Loucy (cell line): ENCODE data around the gene LAMP2.
A peak's percentile ranks its signal among the peaks of the same experiment; 100 is the strongest.

Experiments used
- EZH2phosphoT487 ChIP-seq: fragments of 200-600 bp; IDR thresholded peaks from 2 replicates; pipeline ENCODE4 v1.6.1; 2018; ENCODE audit warnings: antibody characterized with exemption, mild to moderate bottlenecking, moderate library complexity, borderline replicate concordance
- TF ChIP-seq, protein P1 (sequence below): fragments of 200-600 bp; sonication (generic); conservative IDR thresholded peaks from 2 replicates; pipeline ENCODE4 v1.5.1; 2014; ENCODE audit warnings: mild to moderate bottlenecking, antibody characterized with exemption, low read length

DNA sequence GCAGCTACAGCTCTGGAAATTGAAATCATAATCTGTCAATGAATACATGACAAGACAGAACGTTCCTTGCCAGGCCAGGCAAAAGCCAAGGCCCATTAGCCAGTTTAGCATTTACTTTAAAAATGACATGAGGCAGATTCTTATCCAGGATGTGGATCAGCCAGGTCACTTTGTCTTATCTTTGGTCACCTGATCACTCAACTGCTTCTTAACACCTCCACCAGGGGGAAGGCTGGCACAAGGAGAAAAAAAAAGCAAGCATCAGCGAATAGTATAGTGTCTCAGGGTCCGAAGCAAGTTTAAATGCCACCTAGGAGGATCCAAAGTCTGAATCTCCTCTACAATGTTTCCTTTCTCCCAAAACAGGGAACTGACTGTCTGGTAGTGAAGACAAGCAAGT is 88.4 kb downstream of the LAMP2 start:
- TF ChIP-seq, protein P1, sequence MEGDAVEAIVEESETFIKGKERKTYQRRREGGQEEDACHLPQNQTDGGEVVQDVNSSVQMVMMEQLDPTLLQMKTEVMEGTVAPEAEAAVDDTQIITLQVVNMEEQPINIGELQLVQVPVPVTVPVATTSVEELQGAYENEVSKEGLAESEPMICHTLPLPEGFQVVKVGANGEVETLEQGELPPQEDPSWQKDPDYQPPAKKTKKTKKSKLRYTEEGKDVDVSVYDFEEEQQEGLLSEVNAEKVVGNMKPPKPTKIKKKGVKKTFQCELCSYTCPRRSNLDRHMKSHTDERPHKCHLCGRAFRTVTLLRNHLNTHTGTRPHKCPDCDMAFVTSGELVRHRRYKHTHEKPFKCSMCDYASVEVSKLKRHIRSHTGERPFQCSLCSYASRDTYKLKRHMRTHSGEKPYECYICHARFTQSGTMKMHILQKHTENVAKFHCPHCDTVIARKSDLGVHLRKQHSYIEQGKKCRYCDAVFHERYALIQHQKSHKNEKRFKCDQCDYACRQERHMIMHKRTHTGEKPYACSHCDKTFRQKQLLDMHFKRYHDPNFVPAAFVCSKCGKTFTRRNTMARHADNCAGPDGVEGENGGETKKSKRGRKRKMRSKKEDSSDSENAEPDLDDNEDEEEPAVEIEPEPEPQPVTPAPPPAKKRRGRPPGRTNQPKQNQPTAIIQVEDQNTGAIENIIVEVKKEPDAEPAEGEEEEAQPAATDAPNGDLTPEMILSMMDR: peak; percentile 68
- TF ChIP-seq EZH2phosphoT487: no peak
